ENCODE data around the gene PRC1. TPM values are rescaled to one million over a fixed set of nuclear protein-coding genes. Genes with fewer than 3 reads are reported as not detected.
"Not testable (repeated sequence)": the region's sequence is repeated elsewhere in the genome, so short reads cannot be mapped to it uniquely, and the experiment has no call there.

Gene PRC1
- total and polyA plus RNA-seq, 2 of the 13 experiments (the other 11 are each of a cell fraction or from before 2014, with no cell fraction given) = 137 to 162 TPM

DNA sequence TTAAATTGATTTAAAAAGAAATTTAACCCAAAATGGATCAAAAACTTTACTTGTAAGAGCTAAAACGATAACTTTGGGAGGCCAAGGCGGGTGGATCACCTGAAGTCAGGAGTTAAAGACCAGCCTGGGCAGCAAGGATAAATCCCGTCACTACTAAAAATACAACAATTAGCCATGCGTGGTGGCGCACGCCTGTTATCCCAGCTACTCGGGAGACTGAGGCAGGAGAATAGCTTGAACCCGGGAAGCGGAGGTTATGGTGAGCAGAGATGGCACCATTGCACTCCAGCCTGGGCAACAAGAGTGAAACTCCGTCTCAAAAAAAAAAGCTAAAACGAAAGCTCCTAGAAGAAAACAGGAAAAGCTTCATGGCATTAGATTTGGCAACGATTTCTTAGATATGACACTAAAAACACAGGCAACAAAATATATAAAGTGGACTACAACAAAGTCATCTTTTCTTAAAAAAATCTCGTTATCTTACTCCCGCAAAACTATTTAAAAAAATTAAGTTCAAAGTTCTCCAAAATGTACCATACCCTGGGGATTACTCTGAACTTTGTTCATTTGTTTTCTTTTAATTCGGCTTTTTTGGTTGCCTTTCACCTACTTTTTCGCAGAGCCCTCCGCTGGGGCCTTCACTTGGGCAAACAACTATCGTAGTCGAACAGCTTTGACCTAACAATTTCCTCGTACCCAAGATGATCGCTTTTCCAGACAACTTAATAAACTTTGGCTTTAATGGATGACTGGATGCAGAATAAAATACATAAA is 64.9 kb downstream of the PRC1 start:
- intact Hi-C loops (cut with micrococcal nuclease; ENCODE audit: unreplicated experiment) = loop anchor here (5.0 to 10.0 kb wide), 4 partner anchors 42 to 123 kb away; partner anchors contain the start of gene PRC1
- Histone ChIP-seq H4K20me1 (ENCODE audit: insufficient read depth, low read length) (no peaks in the 10 kb centered on the region), H3K27me3 (ENCODE audit: control insufficient read depth in 1 of 2, insufficient read depth in 2 of 2, low read length in 2 of 2) (no peaks in the 10 kb centered on the region; a peak in 2 of 5 replicates), H3K9me3 (ENCODE audit: low read length) (no peaks in the 10 kb centered on the region), H3K27ac (ENCODE audit: extremely low read length, insufficient read depth, low read length) (peak overlapping the region; percentile 96), H3K4me3 (replicated peaks in 1 of 3; ENCODE audit: insufficient read depth in 1 of 3, low read depth in 2 of 3, low read length in 3 of 3) (peak overlapping the region; percentile 87 to 95 (median 91)), H3K4me2 (ENCODE audit: low read depth, low read length) (peak overlapping the region; percentile 89), H3K4me1 (ENCODE audit: insufficient read depth, low read length) (peaks cover 47% of the 10 kb centered on the region), H3K9ac (ENCODE audit: insufficient read depth, low read depth, low read length) (peak overlapping the region; percentile 88), H3K79me2 (ENCODE audit: insufficient read depth, low read length) (peaks cover 2% of the 10 kb centered on the region), H3K36me3 (replicated peaks in 1 of 2; ENCODE audit: control insufficient read depth in 1 of 2, insufficient read depth in 2 of 2, low read length in 2 of 2) (no peaks in the 10 kb centered on the region), H2AFZ (ENCODE audit: low read length) (peak overlapping the region; percentile 95)
- in situ Hi-C loops (cut with HindIII; ENCODE audit: extremely low pct_ligation_motif_present, low pct_unique_long_range_greater_than_20kb) = loop anchor here (25.0 kb wide), 1 partner anchor 333 kb away; no protein-coding TSS in a partner anchor
- POLR2A ChIA-PET = interaction anchor here (1.0 to 4.5 kb wide), 6 partner anchors 9 to 70 kb away, joined by 3 to 45 read pairs (median 4); partner anchors contain the start of gene MAN2A2
- FAIRE-seq (no peak), ATAC-seq (no peak), DNase-seq (ENCODE audit: low spot score) (no peak)
- CTCF ChIA-PET (ENCODE audit: low intra/inter-chr PET ratio, low total read pairs) = no interaction called here
- BruUV-seq (replicated peaks) = TSS peak; percentile 90
- TF ChIP-seq, protein P1, sequence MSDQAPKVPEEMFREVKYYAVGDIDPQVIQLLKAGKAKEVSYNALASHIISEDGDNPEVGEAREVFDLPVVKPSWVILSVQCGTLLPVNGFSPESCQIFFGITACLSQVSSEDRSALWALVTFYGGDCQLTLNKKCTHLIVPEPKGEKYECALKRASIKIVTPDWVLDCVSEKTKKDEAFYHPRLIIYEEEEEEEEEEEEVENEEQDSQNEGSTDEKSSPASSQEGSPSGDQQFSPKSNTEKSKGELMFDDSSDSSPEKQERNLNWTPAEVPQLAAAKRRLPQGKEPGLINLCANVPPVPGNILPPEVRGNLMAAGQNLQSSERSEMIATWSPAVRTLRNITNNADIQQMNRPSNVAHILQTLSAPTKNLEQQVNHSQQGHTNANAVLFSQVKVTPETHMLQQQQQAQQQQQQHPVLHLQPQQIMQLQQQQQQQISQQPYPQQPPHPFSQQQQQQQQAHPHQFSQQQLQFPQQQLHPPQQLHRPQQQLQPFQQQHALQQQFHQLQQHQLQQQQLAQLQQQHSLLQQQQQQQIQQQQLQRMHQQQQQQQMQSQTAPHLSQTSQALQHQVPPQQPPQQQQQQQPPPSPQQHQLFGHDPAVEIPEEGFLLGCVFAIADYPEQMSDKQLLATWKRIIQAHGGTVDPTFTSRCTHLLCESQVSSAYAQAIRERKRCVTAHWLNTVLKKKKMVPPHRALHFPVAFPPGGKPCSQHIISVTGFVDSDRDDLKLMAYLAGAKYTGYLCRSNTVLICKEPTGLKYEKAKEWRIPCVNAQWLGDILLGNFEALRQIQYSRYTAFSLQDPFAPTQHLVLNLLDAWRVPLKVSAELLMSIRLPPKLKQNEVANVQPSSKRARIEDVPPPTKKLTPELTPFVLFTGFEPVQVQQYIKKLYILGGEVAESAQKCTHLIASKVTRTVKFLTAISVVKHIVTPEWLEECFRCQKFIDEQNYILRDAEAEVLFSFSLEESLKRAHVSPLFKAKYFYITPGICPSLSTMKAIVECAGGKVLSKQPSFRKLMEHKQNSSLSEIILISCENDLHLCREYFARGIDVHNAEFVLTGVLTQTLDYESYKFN (CRISPR knock-in tag; conservative IDR thresholded peaks at IDR 0.05) = peak; percentile 37; the same call in 1 of the 2 replicates
- TF ChIP-seq KMT2A (CRISPR knock-in tag; IDR thresholded peaks at IDR 0.05) (no peak), PRPF4 (IDR thresholded peaks at IDR 0.05; ENCODE audit: low read depth, low read length, poor library complexity, severe bottlenecking) (peak; percentile 54), MEF2D (CRISPR knock-in tag; IDR thresholded peaks at IDR 0.05) (0 out of 2 replicates have a peak, but pooled peaks have one; percentile 19), SP5 (CRISPR knock-in tag; IDR thresholded peaks at IDR 0.05; ENCODE audit: borderline replicate concordance, low read depth) (no peak), PPARG (CRISPR knock-in tag; conservative IDR thresholded peaks at IDR 0.05) (peak; percentile 90), ZBTB38 (CRISPR knock-in tag; IDR thresholded peaks at IDR 0.05) (peak; percentile 98), MYPOP (CRISPR knock-in tag; IDR thresholded peaks at IDR 0.05) (peak; percentile 1; the same call in 1 of the 2 replicates), ZNF670 (CRISPR knock-in tag; IDR thresholded peaks at IDR 0.05; ENCODE audit: borderline replicate concordance) (no peak), ZNF777 (CRISPR knock-in tag; IDR thresholded peaks at IDR 0.05) (0 out of 2 replicates have a peak, but pooled peaks have one; percentile 1), RXRB (CRISPR knock-in tag; IDR thresholded peaks at IDR 0.05; ENCODE audit: borderline replicate concordance) (peak; percentile 77), ZNF589 (CRISPR knock-in tag; conservative IDR thresholded peaks at IDR 0.05) (no peak)
- 34% methylated on average over 21 of the region's 21 CpGs for WGBS (ENCODE audit: low lambda C conversion rate)

- DNase-seq (ENCODE audit: low spot score); H4K20me1 ChIP-seq (ENCODE audit: insufficient read depth, low read length); H2AFZ ChIP-seq (ENCODE audit: low read length); H3K27ac ChIP-seq (ENCODE audit: extremely low read length, insufficient read depth, low read length); H3K9ac ChIP-seq (ENCODE audit: insufficient read depth, low read depth, low read length); H3K4me2 ChIP-seq (ENCODE audit: low read depth, low read length); H3K9me3 ChIP-seq (ENCODE audit: low read length); H3K36me3 ChIP-seq (replicated peaks in 1 of 2; ENCODE audit: control insufficient read depth in 1 of 2, insufficient read depth in 2 of 2, low read length in 2 of 2); H3K79me2 ChIP-seq (ENCODE audit: insufficient read depth, low read length); CTCF ChIA-PET (ENCODE audit: low intra/inter-chr PET ratio, low total read pairs); FAIRE-seq; ATAC-seq; intact Hi-C loops (cut with micrococcal nuclease; ENCODE audit: unreplicated experiment); H3K4me3 ChIP-seq (replicated peaks in 1 of 3; ENCODE audit: insufficient read depth in 1 of 3, low read depth in 2 of 3, low read length in 3 of 3); H3K27me3 ChIP-seq (ENCODE audit: control insufficient read depth in 1 of 2, insufficient read depth in 2 of 2, low read length in 2 of 2); BruUV-seq (replicated peaks): not testable (repeated sequence)
- whole genome bisulfite sequencing (ENCODE audit: low lambda C conversion rate) = 98% methylated on average over 7 of the region's 7 CpGs
- POLR2A ChIA-PET = interaction anchor here (1.5 kb wide), 1 partner anchor 26 kb away, joined by 4 read pairs; the partner anchor contains the start of gene MAN2A2
- peaks cover 39% of the 10 kb centered on the region for H3K4me1 ChIP-seq (ENCODE audit: insufficient read depth, low read length)
- in situ Hi-C loops (cut with HindIII; ENCODE audit: extremely low pct_ligation_motif_present, low pct_unique_long_range_greater_than_20kb) = loop anchor here (25.0 kb wide), 1 partner anchor 334 kb away; no protein-coding TSS in a partner anchor
Measured at GRCh38 chr15:90928106-90928505, 66.2 kb downstream of the PRC1 start.

Data from HepG2 (cell line).